ENCODE data around the gene PCSK1N.

DNA sequence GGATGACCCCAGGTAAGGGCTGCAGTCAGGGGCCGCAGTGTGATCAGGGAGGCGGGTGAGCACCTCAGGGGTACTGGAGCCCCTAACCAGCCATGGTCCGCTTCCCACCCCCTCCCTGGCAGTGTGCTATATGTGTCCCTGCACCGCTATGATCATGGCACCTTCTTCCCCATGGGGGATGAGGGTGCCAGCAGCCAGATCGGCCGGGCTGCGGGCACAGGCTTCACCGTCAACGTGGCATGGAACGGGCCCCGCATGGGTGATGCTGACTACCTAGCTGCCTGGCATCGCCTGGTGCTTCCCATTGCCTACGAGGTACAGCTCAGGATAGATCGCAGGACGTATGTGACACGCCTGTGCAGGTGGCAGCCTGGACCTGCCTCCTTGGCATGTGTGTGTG, 17.3 kb downstream of the PCSK1N start:
- no peak for TF ChIP-seq EZH2 (IDR thresholded peaks at IDR 0.05; ENCODE audit: insufficient read depth, poor library complexity, severe bottlenecking)
- TF ChIP-seq EZH2phosphoT487 (IDR thresholded peaks at IDR 0.05; ENCODE audit: insufficient read depth, low read depth) = no peak
